Breast epithelium (tissue), 3 donors: ENCODE results near the gene CIAO2B.

Experiments used
- CTCF ChIP-seq, 3 donors: fragments of 450-650 bp; IDR thresholded peaks; one replicate each; pipeline ENCODE4 v1.5.1; 2016 to 2017; ENCODE audit warnings: antibody characterized with exemption in 3 of 3, mild to moderate bottlenecking in 3 of 3, moderate library complexity in 3 of 3
- POLR2A ChIP-seq: fragments of 450-650 bp; IDR thresholded peaks from one replicate; pipeline ENCODE4 v1.6.1; 2016; ENCODE audit warnings: antibody characterized with exemption, mild to moderate bottlenecking, moderate library complexity
- POLR2AphosphoS5 ChIP-seq, 3 donors: sonication (generic); formaldehyde crosslinking; IDR thresholded peaks; one replicate each; pipeline ENCODE4 v1.6.1; 2017; ENCODE audit warnings: antibody characterized with exemption in 3 of 3

- TF ChIP-seq POLR2A (peak; percentile 68), CTCF (IDR thresholded peaks at IDR 0.05) (no peak), POLR2AphosphoS5 (IDR thresholded peaks at IDR 0.05) (peak; percentile 96 to 97 (median 97))
These were observed at the start of gene CIAO2B for GRCh38 chr16:66934138-66934838.
